Measurements from ENCODE around the gene FGF5.
"Not testable (repeated sequence)": the region's sequence is repeated elsewhere in the genome, so short reads cannot be mapped to it uniquely, and the experiment has no call there.

Gene FGF5, protein sequence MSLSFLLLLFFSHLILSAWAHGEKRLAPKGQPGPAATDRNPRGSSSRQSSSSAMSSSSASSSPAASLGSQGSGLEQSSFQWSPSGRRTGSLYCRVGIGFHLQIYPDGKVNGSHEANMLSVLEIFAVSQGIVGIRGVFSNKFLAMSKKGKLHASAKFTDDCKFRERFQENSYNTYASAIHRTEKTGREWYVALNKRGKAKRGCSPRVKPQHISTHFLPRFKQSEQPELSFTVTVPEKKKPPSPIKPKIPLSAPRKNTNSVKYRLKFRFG

DNA sequence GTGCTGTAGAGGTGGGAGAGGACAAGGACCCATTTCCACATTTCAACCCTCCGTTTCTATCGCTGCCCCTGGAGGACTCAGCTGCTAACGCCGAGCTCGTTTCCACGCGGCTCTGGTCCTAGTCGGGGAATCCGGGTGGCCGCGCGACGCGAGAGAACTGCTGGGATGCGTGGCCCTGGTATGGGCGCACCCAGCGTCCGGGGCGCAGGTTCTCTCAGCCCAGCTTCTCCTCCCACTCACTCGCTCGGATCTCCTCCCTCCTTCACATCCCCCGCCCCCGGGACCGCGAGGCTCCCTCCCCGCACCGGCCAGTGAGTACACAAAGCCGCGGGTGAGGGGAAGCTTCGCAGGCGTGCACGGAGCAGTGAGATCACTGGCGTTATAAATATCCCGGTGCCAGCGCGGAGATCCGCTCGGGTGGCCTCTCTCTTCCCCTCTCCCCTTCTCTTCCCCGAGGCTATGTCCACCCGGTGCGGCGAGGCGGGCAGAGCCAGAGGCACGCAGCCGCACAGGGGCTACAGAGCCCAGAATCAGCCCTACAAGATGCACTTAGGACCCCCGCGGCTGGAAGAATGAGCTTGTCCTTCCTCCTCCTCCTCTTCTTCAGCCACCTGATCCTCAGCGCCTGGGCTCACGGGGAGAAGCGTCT lies at the start of gene FGF5:
Gene FGF5 (plus strand): TSS at position 412 of the 649 bp plus-strand sequence. CDS start 161 bp downstream, at position 573.
- DNase-seq: peak; percentile 63

DNA sequence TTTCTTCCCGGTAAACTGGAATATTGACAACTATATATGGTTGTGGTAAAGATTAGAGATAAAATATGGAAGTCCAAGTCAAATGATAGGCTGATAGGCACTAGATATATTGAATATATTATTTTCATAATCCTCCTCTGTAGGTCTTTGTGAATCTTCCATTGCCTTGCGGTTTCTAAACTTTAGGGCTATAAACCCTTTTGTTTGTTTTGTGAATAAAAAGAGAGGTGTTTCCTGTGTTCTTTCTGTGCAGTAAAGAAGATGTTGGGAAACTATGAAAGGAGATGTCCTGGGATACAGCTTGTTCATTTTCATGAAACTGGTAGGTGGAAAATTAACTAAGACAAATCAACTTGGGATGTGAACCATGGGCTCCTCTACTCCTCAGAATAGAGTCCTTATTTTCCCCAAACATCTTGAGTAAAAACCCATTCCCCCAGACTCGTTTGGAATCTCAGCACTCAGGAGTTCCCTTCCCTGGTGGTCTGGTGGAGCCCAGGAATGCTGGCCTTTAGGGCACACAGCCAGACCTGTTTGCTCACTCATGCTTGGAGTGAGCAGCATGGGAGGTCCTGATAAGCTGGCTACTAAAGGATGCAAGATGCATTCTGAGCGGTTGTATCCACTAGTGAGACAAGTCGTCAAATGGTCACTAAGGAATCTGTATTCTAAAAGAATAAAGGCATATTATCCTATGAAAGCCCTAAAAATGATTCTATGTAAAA lies 47.0 kb upstream of the FGF5 start:
- no peak for DNase-seq

DNA sequence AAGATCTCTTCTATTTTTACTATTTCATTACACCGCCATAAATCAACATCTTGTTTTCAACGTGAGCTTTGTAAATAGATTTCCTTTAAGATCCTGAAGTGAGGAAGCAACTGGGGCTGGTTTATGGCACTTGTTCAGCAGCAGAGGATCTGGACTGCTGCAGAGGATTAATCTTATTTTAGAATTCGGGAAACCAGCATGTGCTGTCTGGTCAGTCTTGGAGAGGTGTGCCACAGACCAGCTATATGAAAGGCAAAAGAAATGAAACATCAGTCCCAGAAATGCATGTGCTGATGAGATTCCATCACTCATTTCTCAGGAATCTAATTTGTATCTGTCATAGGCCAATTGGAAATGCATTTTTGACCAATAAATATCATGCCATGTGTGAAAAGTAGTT lies 45.8 kb upstream of the FGF5 start:
- DNase-seq: no peak

DNA sequence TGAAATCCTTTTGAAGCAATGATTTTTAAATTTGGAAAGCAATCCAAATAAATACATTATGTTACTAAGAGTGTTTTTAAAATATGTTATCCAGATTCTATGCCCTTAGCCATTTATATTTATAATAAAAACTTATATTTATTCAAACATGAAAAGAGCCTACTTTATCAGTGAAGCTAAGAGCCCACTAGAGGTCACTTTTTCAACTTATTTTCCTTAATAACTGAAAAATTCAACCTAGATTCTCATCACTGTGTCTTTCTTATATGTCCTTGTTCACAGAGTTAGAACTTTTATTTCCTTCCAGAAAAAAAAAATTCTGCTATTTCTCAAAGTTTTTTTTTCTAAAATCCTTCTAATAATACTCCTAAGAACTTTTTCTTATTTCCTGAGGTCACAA lies 45.3 kb upstream of the FGF5 start:
- DNase-seq: no peak

DNA sequence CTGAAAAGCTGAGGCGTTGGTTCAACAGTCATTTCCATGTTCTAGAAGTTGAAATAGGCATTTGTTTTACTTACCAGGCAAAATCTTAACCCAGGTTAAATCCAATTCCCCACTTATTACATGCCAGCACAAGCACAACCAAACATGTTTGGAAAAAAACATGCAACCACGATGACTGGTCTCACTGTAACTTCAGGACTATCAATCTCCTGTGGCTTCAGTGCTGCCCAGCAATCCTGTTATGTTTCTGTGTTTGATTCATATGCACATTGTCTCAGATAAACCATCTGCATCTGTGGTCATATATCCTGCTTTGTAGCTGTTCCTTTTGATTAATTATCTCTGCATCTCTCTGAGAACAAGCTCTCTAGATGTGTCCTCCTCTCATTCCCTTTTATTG lies 40.9 kb upstream of the FGF5 start:
- DNase-seq: no peak

DNA sequence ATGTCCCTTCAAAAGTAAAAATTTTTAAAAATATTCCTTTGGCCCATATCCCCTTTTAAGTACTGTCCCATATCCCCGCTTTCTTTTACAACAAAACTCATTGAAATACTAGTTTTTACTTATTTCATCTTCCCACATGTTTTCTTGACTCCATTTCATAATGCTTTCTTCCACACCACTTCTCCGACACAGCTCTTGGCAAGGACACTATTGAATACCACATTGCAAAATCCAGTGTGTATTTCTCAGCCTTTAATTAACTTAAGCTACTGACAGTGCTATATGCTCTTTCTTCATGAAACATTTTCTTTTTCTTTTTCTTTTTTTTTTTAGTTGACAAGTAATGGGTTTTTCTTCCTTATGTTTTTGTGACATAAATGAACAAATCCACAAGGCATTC lies 40.4 kb upstream of the FGF5 start:
- no peak for DNase-seq

DNA sequence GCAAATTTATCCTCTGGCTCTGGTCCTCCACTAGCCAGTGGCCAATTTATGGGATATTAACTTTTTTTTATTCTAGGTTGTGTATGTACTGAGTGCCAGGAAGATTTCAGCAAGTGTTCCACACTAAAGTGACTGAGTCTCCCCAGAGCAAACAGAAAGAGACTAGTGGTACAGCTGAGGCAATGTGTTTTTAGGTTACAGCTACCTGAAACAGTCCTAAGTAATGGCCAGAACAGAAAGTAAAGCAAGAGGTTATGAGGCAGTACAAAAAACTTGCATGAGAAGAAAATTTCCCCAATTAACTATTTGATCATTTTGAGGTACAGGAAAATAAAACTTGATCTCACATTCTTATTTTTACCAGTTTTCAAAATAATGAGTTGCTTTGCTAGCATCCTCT lies 38.0 kb upstream of the FGF5 start:
- no peak for DNase-seq

DNA sequence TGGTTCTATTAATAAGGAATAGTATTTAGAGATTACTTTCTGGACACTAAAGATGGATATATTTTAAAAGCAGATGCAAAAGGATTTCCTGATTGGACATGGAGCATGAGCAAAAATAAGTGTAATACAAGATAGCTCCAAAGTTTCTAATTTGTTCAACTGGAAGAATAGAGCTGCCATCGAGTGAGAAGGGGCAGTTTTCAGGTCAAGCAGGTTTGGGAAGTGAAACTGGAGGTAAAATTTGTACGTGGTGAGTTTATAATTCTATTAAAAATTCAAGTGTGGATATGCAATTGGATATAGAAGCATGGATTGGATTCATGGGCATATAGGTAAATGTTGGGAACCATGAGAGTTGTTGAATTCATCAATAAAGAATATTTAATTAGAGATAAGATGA lies 37.3 kb upstream of the FGF5 start:
- no peak for DNase-seq

DNA sequence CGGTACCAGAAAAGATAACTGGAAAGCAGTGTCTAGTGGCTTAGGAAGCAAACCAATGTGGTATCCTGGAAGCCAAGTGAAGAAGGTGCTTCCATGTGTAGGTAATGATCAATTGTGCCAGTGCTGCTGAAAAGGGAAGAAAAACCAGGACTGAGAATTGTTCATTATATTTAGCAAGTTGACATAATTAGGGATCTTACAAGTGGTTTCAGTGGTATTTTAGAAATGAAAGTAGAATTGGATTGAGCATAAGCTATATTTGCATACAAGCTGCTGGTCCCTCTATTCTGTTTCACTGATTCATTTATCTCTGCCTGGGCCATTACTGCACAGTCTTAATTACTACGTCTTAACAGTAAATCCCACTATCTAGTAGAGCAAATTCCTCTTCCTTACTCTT lies 36.9 kb upstream of the FGF5 start:
- no peak for DNase-seq

DNA sequence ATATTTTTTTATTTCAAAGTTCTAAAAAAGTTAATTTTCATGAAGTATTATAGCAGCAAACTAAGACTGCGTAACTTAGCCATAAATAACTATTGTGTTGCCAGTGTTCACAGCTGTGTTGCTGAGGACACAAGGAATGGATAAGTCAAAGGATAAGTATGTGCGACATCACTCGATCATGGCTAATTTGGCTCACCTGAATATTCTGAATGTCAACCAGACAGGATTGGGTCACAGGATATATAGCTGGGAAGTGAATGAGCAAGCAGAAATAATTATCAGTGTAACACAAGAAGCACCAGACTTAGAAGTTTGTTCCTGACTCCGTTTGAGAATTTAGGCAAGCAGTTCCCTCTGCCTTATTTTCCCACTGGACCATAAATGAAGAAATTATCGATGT lies 35.3 kb upstream of the FGF5 start:
- DNase-seq: no peak

DNA sequence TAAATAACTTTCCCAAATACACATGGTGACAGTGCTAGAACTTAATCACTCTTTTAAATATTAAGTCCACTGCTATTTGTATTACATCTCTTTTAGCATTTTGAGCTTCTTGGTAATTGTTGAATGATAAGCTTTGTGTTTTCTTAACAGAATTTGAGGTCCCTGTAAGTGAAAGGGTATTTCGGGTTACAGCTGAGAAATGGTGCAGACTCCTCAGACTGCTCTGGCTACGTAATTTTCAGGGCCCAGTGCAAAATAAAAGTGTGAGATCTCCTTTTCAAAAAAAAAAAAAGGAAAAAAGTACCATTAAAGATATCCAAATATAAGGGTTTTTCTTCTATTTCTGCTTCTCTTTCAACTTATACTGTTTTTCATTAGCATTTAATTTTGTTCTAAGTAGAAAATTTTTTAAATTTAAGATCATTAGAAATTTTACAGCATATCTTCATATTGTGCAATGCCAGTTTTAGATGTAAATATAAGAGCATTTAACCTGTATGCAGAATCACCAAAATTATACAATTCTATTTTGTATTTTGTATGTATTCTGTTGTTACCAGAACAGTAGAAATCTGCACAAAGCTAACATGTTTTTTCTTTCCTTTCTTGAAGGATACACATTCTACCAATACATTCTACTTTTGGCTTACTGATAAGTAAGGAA lies 33.6 kb upstream of the FGF5 start:
- no peak for DNase-seq

DNA sequence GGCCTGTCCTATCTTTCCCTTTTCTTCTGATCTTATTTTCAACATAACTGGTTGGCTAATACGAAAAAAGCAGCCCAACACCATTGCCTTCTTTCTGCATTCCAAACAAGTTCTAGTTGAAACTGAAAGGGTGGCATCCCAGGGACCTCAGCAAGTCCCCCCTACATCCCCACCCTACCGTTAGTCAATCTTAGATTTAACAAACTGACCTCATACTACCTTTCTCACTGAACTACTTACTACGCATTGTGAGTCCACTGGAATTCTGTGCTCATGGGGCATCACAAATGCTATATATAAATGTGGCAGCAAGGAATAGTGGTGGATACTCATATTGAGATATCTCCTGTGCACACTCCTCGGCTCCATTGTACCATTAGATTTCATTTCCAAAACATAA lies 33.1 kb upstream of the FGF5 start:
- no peak for DNase-seq

DNA sequence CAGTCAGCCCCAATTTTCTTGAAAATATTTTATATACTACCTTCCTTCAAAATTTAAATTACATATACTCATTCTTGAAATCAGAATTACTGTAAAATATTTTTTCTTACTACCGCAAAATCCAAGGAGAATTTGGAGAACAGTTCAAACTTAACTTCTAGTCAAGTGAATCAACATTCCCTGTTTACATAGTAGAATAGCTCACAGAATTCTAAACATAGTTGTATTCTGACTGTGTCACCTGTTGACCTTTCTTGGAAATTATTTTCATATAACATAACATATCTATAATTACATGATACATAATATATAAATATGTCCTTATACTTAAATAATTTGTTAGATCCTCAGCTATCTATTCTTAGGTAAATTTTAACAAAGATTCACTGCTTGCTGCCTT lies 31.0 kb upstream of the FGF5 start:
- DNase-seq: no peak

DNA sequence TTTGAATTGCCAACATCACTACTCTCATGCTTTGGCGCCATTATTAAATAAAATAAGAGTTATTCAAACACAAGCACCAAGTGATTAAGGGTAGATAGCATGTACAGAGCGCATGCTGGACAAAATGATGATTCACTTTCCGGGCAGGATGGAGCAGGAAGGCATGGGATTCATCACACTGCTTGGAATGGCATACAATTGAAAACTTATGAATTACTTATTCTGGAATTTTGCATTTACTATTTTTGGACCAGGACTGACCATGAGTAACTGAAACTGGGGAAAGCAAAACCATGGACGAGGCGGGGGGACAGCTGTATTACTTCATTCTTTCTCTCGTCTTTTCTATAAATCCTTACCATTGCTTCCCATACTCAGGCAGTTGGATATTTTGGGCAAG lies 28.5 kb upstream of the FGF5 start:
- DNase-seq: no peak

DNA sequence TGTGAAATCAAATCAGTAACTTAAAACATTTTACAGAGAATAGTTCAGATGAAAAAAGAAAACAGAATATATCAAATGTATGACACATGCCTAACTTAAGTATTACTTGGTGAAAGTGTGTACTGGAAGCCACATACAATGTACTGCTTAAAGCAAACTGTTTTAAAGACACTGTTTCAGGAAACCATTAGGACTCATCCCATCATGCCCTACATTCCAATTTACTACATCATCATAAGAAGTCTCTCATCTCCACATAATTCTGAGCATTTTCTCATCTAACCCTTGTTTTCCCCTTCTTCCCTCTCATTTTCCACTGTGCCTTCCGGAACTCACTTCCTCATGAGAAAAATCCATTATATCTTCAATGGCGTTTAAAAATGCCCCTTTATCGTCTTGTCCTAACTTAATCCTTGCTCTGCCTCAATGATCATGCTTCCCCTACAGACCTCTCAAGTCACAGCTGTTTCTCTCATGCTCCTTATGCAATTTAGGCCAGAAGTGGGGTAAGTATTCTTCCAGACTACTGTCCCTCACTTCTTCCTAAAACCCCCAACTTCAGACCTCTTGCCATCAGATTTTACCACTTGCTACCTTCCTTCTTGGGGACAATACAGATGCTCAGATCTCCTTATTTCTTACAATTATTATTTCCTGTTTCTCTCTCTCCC lies 26.8 kb upstream of the FGF5 start:
- no peak for DNase-seq

DNA sequence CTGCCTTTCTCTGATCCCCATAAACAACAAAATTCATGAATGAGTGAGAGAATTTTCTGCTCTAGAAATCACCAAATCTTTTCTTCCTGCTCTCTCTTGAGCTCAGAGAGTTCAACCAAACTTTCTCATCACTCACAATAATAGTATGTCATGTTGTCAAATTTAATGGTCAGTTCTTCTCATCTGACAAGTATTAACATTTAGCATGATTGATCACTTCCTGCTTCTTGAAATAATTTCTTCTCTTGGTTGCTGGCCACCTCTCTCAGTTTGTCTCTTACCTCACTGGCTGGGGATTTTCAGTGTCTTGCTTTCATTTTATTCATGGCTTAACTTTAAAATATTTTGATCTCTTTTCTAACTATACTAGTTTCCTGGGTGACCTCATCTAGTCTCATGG lies 25.5 kb upstream of the FGF5 start:
- DNase-seq: no peak

DNA sequence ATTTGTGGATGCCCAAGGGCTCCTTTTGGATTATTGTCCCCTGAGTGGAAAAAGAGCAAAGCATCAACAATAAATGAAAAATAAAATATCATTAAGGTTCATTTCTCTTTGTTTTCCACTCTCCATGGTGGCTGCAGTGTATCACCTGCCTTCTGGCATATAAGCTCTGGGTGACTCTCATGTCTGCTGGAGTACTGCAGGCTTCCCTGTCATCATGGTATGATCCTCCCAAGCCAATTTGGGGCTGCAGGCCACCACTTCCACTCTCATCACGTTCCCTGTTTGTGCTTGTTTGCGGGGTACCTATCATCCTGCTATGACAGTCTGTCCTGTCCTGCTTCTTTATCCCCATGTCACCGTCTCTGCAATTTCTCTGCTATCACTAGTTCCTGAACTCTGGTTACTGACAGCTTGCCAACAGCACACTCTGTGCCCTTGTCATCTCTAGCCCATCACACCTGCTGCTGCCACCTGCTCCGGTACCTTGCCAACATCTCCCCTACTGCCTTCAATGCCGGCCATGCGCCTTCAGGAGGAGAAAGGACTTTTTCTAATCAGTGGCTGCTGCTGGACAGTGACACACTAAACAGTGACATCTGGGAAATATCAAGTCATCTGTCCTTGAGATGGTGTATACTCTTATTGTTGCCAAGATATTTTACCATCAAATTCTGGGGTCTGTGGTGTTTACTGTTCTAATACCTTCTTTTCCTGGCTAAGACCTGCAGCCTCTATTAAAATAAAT lies 23.0 kb upstream of the FGF5 start:
- no peak for DNase-seq

DNA sequence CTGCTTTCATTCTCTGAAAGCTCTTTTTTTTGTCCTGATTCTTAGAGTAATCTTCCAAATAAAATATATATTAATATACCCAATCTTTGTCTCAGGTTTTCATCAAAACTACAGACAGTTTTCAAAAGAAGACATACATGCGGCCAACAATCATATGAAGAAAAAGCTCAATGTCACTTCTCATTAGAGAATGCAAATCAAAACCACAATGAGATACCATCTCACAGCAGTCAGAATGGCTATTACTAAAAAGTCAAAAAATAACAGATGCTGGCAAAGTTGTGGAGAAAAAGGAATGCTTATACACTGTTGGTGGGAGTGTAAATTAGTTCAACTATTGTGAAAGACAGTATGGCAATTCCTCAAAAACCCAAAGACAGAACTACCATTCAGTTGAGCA lies 19.0 kb upstream of the FGF5 start:
- DNase-seq: not testable (repeated sequence)

DNA sequence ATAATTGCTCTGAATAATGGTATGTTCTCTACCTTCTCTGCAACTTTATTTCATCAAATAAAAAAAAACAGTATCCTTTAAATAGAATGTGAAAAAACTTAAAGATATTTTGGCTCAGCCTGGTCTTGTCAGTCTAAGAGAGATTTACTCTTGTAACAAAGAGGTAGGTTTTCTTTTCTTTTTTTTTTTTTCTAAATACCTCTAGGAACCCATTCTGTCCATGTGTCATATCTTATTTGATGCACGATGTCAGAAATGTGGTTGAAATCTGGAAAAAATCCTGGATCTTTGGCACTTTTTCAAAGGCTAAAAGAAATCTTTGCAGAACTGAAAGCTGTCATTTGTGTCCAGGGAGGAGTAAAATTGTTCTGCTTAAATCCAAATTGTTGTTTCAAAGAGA lies 17.3 kb upstream of the FGF5 start:
- no peak for DNase-seq

DNA sequence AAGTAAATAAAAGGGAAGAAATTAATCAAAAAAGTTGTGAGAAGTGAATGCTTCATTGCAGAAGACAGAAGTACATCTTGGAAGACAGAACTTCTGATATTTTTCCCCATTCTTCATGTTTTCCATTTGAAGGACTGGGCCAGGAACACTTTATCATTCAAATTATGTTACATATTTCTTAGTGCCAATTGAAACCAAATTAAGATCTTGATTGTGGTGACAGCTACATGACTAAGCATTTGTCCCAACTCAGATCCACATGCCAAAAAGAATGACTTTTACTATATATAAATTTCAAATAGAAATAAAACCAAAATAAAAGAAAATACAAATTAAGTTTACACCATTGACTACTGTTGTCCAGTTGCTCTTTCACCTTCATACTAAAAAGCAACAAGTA lies 14.0 kb upstream of the FGF5 start:
- no peak for DNase-seq

DNA sequence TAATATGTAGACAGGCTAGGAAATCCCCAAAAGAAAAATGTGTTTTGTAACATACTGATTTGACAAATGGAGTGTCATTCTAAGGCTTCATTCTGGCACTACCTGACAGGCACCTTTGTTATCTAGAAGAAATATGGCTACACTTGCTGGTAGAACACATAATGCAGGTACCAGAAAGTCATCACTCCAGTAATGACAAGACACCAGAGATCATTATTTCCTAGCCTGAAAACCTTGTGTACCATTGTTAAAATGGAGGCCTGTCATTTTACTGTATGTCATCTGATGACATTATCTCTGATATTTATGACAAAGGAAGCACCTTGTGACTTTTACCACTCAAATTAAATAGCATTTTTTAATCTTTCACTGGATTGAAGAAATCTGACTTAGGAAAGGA lies 13.5 kb upstream of the FGF5 start:
- no peak for DNase-seq

DNA sequence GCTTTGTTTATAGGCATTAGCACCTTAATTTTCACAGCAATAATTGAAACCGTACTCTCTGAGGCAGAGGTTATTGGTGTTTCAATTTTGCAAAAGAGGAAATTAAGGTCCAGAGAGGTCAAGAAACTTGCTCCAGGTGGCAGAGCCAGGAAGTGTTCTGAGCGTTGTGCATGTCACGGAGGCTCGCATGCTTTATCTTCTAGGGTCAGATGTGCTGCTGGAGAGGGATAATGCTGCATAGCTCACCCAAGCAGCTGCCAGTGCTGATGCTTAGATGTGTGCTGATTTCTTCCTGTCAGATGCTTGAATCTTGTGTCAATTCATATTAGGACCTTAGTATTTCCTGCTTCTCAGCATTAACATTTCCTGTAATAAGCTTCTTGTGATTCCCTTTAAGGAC lies 13.0 kb upstream of the FGF5 start:
- DNase-seq: no peak

DNA sequence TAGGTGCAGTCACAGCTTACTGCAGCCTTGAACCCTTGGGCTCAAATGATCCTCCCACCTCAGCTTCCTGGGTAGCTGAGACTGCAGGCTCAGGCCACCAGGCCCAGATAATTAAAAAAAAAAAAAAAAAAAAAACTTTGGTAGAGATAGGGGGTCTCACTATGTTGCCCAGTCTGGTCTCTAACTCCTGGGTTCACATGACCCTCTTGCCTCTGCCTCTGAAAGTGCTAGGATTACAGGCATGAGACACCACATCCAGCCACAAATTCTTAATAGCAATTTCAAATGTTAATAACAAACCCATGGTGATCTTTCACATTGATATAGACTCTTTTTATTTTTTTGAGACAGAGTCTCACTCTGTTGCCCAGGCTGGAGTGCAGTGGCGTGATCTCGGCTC lies 12.3 kb upstream of the FGF5 start:
- no peak for DNase-seq

Measured in KG1 (cell line).